ENCODE results near the gene ATP10B.
"Not testable (repeated sequence)": the region's sequence is repeated elsewhere in the genome, so short reads cannot be mapped to it uniquely, and the experiment has no call there.

The ATP10B gene

DNA sequence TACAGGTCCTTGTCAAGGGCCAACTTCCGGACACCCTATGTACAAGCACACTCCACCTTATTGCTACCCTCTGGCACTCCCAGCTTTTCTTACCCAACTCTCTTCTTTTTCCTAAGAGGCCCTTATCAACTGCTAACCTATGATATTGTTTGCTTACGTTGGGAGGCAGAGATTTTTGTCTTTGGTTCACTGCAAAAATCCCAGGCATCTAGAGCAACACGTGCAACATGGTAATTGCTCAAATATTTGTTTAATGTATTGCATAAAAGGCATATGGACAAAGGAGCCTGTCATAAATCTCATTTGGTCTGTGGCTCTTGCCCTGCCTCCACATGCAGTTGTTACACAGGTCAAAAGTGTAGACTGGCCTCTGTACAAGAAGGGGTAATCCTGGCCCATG, 35.8 kb upstream of the ATP10B start:
- no peak overlapping the region for H2AFZ ChIP-seq (ENCODE audit: low read length)
- H3K4me1 ChIP-seq (ENCODE audit: control insufficient read depth in 2 of 2, insufficient read depth in 1 of 2, low read depth in 1 of 2, low read length in 2 of 2), result peaks cover 0 to 2% of the 10 kb centered on the region in 2 donors
- no peak overlapping the region for H2BK12ac ChIP-seq (ENCODE audit: low read length)
- H2AK5ac ChIP-seq (ENCODE audit: low read depth, low read length), result no peak overlapping the region
- no peaks in the 10 kb centered on the region for H3K9me3 ChIP-seq (replicated peaks in 1 of 2; ENCODE audit: control insufficient read depth in 2 of 2, insufficient read depth in 1 of 2, low read depth in 1 of 2, low read length in 2 of 2)
- no CpG with 5 or more reads among the region's 3 CpGs for WGBS, 2 donors (ENCODE audit: extremely low coverage in 2 of 2, insufficient read length in 2 of 2, insufficient replicate concordance in 1 of 2)
- no peak overlapping the region for H4K91ac ChIP-seq (ENCODE audit: low read depth, low read length, poor library complexity)
- no peak overlapping the region for H2BK120ac ChIP-seq (ENCODE audit: low read depth, low read length)
- H3K9ac ChIP-seq (ENCODE audit: low read depth, low read length, poor library complexity), result no peak overlapping the region
- H3K79me1 ChIP-seq (ENCODE audit: low read depth, low read length), result no peaks in the 10 kb centered on the region
- no peak overlapping the region for H3K18ac ChIP-seq (ENCODE audit: low read length)
- no peak for DNase-seq (ENCODE audit: low spot score)
- no peak overlapping the region for H3K4ac ChIP-seq (ENCODE audit: low read length)
- no peak overlapping the region for H3K4me3 ChIP-seq (ENCODE audit: low read length in 2 of 2)
- no peak overlapping the region for H3K14ac ChIP-seq (ENCODE audit: low read length)
- no peaks in the 10 kb centered on the region for H3K27me3 ChIP-seq (ENCODE audit: control insufficient read depth in 3 of 3, insufficient read depth in 3 of 3, low read depth in 1 of 3, low read length in 3 of 3)
- no peak overlapping the region for H3K27ac ChIP-seq (replicated peaks; ENCODE audit: low read length)
- H3K4me2 ChIP-seq (ENCODE audit: insufficient read depth, low read length, poor library complexity, severe bottlenecking), result no peak overlapping the region
- no peaks in the 10 kb centered on the region for H3K36me3 ChIP-seq (replicated peaks in 1 of 2; ENCODE audit: control insufficient read depth in 2 of 2, insufficient read depth in 2 of 2, low read length in 2 of 2)
- H2BK5ac ChIP-seq (ENCODE audit: low read length), result no peak overlapping the region
- H2BK15ac ChIP-seq (ENCODE audit: low read length), result no peak overlapping the region
- H3K23ac ChIP-seq (ENCODE audit: low read depth, low read length, poor library complexity), result no peak overlapping the region
- no peak overlapping the region for H4K8ac ChIP-seq (ENCODE audit: low read depth, low read length)

- H4K91ac ChIP-seq (ENCODE audit: low read depth, low read length, poor library complexity); H3K27ac ChIP-seq (replicated peaks; ENCODE audit: low read length); H3K9ac ChIP-seq (ENCODE audit: low read depth, low read length, poor library complexity); H2AK5ac ChIP-seq (ENCODE audit: low read depth, low read length); DNase-seq (ENCODE audit: low spot score); H2BK15ac ChIP-seq (ENCODE audit: low read length); H2BK120ac ChIP-seq (ENCODE audit: low read depth, low read length); H3K14ac ChIP-seq (ENCODE audit: low read length); H3K9me3 ChIP-seq (replicated peaks in 1 of 2; ENCODE audit: control insufficient read depth in 2 of 2, insufficient read depth in 1 of 2, low read depth in 1 of 2, low read length in 2 of 2); H3K4ac ChIP-seq (ENCODE audit: low read length); H3K23ac ChIP-seq (ENCODE audit: low read depth, low read length, poor library complexity); H3K18ac ChIP-seq (ENCODE audit: low read length); H3K27me3 ChIP-seq (ENCODE audit: control insufficient read depth in 3 of 3, insufficient read depth in 3 of 3, low read depth in 1 of 3, low read length in 3 of 3); H2BK5ac ChIP-seq (ENCODE audit: low read length); H3K36me3 ChIP-seq (replicated peaks in 1 of 2; ENCODE audit: control insufficient read depth in 2 of 2, insufficient read depth in 2 of 2, low read length in 2 of 2); H3K4me1 ChIP-seq (ENCODE audit: control insufficient read depth in 2 of 2, insufficient read depth in 1 of 2, low read depth in 1 of 2, low read length in 2 of 2); H4K8ac ChIP-seq (ENCODE audit: low read depth, low read length); H3K79me1 ChIP-seq (ENCODE audit: low read depth, low read length): not testable (repeated sequence)
- no CpG with 5 or more reads among the region's 21 CpGs for WGBS, 2 donors (ENCODE audit: extremely low coverage in 2 of 2, insufficient read length in 2 of 2, insufficient replicate concordance in 1 of 2)
- peak overlapping the region in 1 of 2 donors; percentile 71 for H3K4me3 ChIP-seq (ENCODE audit: low read length in 2 of 2)
- peak overlapping the region; percentile 53 for H2AFZ ChIP-seq (ENCODE audit: low read length)
- peak overlapping the region; percentile 58 for H2BK12ac ChIP-seq (ENCODE audit: low read length)
- H3K4me2 ChIP-seq (ENCODE audit: insufficient read depth, low read length, poor library complexity, severe bottlenecking), result peak overlapping the region; percentile 25
Measured at GRCh38 chr5:160873560-160874200, 21.7 kb upstream of the ATP10B start.

DNA sequence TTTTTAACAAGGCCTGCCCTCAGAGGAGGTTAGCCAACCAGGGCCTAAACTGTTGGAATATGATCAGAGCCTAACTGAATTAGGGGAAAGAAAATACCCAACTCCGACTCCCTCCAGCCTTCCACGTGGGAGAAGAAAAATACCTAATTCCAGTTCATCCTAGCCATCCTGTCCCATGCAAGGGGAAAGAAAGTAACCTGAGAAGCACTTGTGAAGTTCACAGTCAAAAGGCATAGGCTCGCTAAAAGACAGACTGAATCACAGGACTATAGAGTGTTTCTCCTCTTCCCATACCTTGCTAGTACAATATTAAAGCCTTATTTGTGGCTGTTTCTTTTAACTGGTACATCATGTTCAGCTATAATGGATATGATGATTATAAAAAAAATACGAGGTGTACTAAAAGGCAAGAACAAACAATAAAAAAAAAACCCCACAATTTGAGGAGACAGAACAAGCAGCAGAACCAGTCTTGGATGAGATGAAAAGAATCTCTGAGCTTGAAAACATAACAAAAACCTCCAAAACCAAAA, 18.0 kb upstream of the ATP10B start:
- no CpG with 5 or more reads among the region's 4 CpGs for WGBS, 2 donors (ENCODE audit: extremely low coverage in 2 of 2, insufficient read length in 2 of 2, insufficient replicate concordance in 1 of 2)
- Histone ChIP-seq H3K4ac (ENCODE audit: low read length) (no peak overlapping the region), H3K23ac (ENCODE audit: low read depth, low read length, poor library complexity) (no peak overlapping the region)

DNA sequence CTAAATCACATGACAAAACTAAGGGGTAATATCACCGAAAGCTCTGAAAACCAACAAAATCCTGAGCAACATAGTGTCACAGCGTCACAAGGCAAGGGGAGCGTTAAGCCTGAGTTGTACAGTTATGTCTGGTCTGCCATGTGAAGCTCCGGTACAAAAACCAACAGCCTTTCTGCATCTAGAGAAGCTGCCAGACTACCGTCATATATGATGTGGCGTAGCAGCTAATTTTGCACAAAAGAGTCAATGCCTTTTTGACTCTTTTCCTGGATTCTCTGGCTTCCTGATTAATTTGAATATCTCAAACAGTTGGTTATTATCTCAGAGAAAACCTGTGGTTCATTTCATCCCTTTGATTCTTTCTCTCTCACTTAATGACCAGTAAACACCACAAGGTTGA, 16.0 kb upstream of the ATP10B start:
- H3K36me3 ChIP-seq (replicated peaks in 1 of 2; ENCODE audit: control insufficient read depth in 2 of 2, insufficient read depth in 2 of 2, low read length in 2 of 2), result no peaks in the 10 kb centered on the region
- no peak overlapping the region for H3K4ac ChIP-seq (ENCODE audit: low read length)
- H4K91ac ChIP-seq (ENCODE audit: low read depth, low read length, poor library complexity), result no peak overlapping the region
- no peak for DNase-seq (ENCODE audit: low spot score)
- no peak overlapping the region for H3K23ac ChIP-seq (ENCODE audit: low read depth, low read length, poor library complexity)
- H2BK120ac ChIP-seq (ENCODE audit: low read depth, low read length), result no peak overlapping the region
- no peak overlapping the region for H3K27ac ChIP-seq (replicated peaks; ENCODE audit: low read length)
- H3K4me3 ChIP-seq (ENCODE audit: low read length in 2 of 2), result no peak overlapping the region
- H3K9ac ChIP-seq (ENCODE audit: low read depth, low read length, poor library complexity), result no peak overlapping the region
- no peak overlapping the region for H4K8ac ChIP-seq (ENCODE audit: low read depth, low read length)
- no peaks in the 10 kb centered on the region for H3K79me1 ChIP-seq (ENCODE audit: low read depth, low read length)
- H3K18ac ChIP-seq (ENCODE audit: low read length), result no peak overlapping the region
- WGBS, 2 donors (ENCODE audit: extremely low coverage in 2 of 2, insufficient read length in 2 of 2, insufficient replicate concordance in 1 of 2), result no CpG with 5 or more reads among the region's 6 CpGs
- no peaks in the 10 kb centered on the region for H3K4me1 ChIP-seq (ENCODE audit: control insufficient read depth in 2 of 2, insufficient read depth in 1 of 2, low read depth in 1 of 2, low read length in 2 of 2)
- H2BK15ac ChIP-seq (ENCODE audit: low read length), result no peak overlapping the region
- no peak overlapping the region for H2AK5ac ChIP-seq (ENCODE audit: low read depth, low read length)
- no peak overlapping the region for H3K14ac ChIP-seq (ENCODE audit: low read length)
- H3K27me3 ChIP-seq (ENCODE audit: control insufficient read depth in 3 of 3, insufficient read depth in 3 of 3, low read depth in 1 of 3, low read length in 3 of 3), result no peaks in the 10 kb centered on the region
- no peak overlapping the region for H3K4me2 ChIP-seq (ENCODE audit: insufficient read depth, low read length, poor library complexity, severe bottlenecking)
- H2AFZ ChIP-seq (ENCODE audit: low read length), result no peak overlapping the region
- H3K9me3 ChIP-seq (replicated peaks in 1 of 2; ENCODE audit: control insufficient read depth in 2 of 2, insufficient read depth in 1 of 2, low read depth in 1 of 2, low read length in 2 of 2), result no peaks in the 10 kb centered on the region
- H2BK12ac ChIP-seq (ENCODE audit: low read length), result no peak overlapping the region
- no peak overlapping the region for H2BK5ac ChIP-seq (ENCODE audit: low read length)

More for the DNA sequence above, 18.0 kb upstream of the ATP10B start:
- Histone ChIP-seq H3K4me3 (ENCODE audit: low read length in 2 of 2) (no peak overlapping the region), H3K27me3 (ENCODE audit: control insufficient read depth in 3 of 3, insufficient read depth in 3 of 3, low read depth in 1 of 3, low read length in 3 of 3) (no peaks in the 10 kb centered on the region), H2BK120ac (ENCODE audit: low read depth, low read length) (no peak overlapping the region), H3K79me1 (ENCODE audit: low read depth, low read length) (no peaks in the 10 kb centered on the region), H3K18ac (ENCODE audit: low read length) (no peak overlapping the region), H2BK12ac (ENCODE audit: low read length) (no peak overlapping the region), H3K4me2 (ENCODE audit: insufficient read depth, low read length, poor library complexity, severe bottlenecking) (no peak overlapping the region), H3K14ac (ENCODE audit: low read length) (no peak overlapping the region), H4K8ac (ENCODE audit: low read depth, low read length) (no peak overlapping the region), H4K91ac (ENCODE audit: low read depth, low read length, poor library complexity) (no peak overlapping the region), H2BK15ac (ENCODE audit: low read length) (no peak overlapping the region), H3K9me3 (replicated peaks in 1 of 2; ENCODE audit: control insufficient read depth in 2 of 2, insufficient read depth in 1 of 2, low read depth in 1 of 2, low read length in 2 of 2) (no peaks in the 10 kb centered on the region), H3K27ac (replicated peaks; ENCODE audit: low read length) (no peak overlapping the region), H3K9ac (ENCODE audit: low read depth, low read length, poor library complexity) (no peak overlapping the region), H2AFZ (ENCODE audit: low read length) (no peak overlapping the region), H3K36me3 (replicated peaks in 1 of 2; ENCODE audit: control insufficient read depth in 2 of 2, insufficient read depth in 2 of 2, low read length in 2 of 2) (no peaks in the 10 kb centered on the region), H2BK5ac (ENCODE audit: low read length) (no peak overlapping the region), H2AK5ac (ENCODE audit: low read depth, low read length) (no peak overlapping the region), H3K4me1 (ENCODE audit: control insufficient read depth in 2 of 2, insufficient read depth in 1 of 2, low read depth in 1 of 2, low read length in 2 of 2) (no peaks in the 10 kb centered on the region)
- DNase-seq (ENCODE audit: low spot score), result no peak
